ENCODE measurements around the gene HAUS2. TPM values are rescaled to one million over a fixed set of nuclear protein-coding genes. Genes with fewer than 3 reads are reported as not detected.

The HAUS2 gene
- total RNA-seq, 4 donors from 2014 or later: 17.3 to 37.8 (median 33.0) TPM

DNA sequence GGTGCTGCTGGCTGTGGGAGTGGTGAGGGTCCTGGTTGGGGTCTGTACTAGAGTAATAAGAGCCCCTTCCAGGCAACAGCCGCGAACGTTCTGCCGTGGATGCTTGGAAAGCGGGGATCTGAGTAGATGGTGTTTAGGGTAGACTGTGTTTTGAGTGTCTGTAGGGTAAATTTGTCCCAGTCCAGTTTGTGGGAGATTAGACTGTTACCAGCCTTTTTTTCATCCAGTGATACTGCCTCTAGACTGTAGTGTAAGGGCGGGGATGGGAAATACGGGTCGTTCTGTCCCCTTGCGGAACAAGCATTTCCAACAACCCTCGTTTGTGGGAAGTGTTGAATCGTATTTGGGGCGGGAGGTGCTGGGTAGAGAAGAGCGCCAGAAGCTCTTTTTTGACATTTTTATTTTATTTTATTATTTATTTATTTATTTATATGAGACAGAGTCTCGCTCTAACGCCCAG lies 424 bp downstream of the HAUS2 start:
- TF ChIP-seq, protein P1, sequence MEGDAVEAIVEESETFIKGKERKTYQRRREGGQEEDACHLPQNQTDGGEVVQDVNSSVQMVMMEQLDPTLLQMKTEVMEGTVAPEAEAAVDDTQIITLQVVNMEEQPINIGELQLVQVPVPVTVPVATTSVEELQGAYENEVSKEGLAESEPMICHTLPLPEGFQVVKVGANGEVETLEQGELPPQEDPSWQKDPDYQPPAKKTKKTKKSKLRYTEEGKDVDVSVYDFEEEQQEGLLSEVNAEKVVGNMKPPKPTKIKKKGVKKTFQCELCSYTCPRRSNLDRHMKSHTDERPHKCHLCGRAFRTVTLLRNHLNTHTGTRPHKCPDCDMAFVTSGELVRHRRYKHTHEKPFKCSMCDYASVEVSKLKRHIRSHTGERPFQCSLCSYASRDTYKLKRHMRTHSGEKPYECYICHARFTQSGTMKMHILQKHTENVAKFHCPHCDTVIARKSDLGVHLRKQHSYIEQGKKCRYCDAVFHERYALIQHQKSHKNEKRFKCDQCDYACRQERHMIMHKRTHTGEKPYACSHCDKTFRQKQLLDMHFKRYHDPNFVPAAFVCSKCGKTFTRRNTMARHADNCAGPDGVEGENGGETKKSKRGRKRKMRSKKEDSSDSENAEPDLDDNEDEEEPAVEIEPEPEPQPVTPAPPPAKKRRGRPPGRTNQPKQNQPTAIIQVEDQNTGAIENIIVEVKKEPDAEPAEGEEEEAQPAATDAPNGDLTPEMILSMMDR (IDR thresholded peaks at IDR 0.05; ENCODE audit: low read depth): no peak

DNA sequence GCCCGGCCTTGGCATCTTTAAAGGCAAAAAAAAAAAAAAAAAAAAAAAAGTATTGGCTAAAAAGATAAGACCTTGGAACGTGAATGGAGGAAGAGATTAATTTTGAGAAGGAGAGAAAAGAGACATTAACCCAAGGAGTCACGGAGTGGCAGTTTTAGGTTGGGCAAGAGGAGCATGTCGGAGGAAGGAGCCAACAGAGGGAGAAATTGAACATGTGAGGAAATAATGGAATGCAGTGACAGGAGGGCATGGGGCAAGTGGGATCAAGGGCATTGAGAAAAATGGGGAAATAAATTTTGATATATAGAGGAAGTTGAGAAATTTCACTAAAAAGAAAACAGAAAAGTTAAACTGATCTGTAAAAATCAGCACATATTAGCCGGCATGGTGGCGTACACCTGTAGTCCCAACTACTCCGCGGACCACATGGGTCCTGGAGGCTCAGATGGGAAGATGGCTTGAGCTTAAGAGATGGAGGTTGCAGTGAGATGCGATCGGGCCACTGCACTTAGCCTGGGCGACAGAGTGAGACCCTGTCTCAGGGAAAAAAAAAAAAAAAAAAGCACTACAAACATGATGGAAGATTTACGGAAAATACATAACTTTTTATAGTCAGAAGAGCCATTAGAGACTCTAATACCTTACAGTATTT lies 1.2 kb downstream of the HAUS2 start:
- TF ChIP-seq, protein P1 (IDR thresholded peaks at IDR 0.05; ENCODE audit: low read depth): no peak

DNA sequence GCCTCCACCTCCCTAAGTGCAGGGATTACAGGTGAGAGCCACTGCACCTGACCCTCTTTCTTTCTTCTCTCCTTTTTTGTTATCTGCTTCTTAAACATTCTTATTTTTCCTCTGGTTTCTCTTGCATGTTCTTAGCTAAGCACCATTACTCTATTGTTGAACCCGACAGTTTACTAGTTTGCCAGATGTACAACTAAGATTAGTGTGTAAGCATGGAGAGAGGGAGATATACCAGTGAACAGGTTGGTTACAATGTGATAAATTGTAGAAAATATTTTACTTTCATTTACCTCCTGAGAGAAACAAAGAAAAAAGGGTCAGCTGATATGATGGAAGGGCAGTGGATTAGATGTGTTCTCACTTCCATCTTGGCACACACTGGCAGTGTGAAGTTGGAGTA lies 4.9 kb downstream of the HAUS2 start:
- TF ChIP-seq, protein P1 (IDR thresholded peaks at IDR 0.05; ENCODE audit: low read depth): no peak

DNA sequence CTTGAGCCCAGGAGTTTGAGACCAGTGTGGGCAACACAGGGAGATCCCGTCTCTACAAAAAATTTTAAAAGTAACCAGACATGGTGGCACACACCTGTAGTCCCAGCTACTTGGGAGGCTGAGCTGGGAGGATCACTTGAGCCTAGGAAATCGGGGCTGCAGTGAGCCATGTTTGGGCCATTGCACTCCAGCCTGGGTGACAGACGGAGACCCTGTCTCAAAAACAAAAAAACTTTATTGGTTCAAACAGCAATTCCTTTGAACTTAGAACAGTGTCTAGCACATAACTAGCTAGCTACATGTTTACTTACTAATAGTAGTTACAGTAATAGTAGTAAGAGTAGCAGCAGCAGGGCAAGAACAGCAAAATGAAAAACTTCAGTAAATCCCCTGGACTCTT lies 10.1 kb downstream of the HAUS2 start:
- TF ChIP-seq, protein P1 (IDR thresholded peaks at IDR 0.05; ENCODE audit: low read depth): no peak

GRCh38 chr15:42575188-42576039 lies 26.8 kb downstream of the HAUS2 start, which contains the start of gene STARD9:
Gene STARD9, plus strand, starts transcription at chr15:42575606. Its CDS starts 110 bp downstream, at chr15:42575716.
- TF ChIP-seq, protein P1 (IDR thresholded peaks at IDR 0.05; ENCODE audit: low read depth): no peak

GRCh38 chr15:42576040-42576594 lies 27.5 kb downstream of the HAUS2 start:
- TF ChIP-seq, protein P1 (IDR thresholded peaks at IDR 0.05; ENCODE audit: low read depth): no peak

DNA sequence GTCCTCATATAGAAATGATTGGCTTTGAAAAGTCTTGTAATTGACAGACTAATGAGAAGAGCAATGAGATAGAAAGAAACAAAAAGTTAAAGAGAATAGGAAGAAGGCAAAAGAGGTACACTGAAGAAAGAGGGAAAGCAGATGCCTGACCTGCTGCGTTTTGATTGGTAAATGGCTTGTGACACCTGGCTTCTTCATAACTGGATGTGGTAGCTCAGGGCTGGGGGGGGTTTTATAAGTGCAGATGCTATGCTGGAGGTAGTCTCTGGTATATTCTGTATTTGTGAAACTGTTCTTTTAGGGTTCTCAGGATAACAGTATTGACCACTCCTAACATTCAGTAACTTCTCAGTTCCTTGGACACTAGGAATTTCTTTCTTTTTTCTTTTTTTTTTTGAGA lies 28.1 kb downstream of the HAUS2 start:
- TF ChIP-seq, protein P1 (IDR thresholded peaks at IDR 0.05; ENCODE audit: low read depth): no peak

All from subcutaneous adipose tissue (tissue), 4 donors.